ENCODE results near the gene LPP.

The LPP gene

DNA sequence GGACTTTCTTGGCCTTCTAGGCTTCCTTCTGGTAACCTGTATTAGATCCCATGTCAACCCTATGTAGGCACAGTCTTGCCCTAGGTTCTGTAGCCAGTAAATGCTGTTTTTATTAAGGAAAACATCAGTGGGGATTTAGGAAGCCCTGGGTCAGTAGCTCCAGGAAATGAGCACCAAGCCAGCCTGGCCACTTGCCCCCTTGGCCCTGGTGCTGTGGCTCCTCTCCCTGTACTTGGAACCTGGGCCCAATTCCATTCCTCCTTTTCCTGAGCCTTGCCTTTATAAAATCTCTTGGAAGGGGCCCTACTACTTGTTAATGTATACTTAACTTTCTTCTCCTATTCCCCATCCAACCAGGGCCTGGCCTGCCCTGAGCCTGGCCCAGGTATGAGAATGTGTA is 774.0 kb downstream of the LPP start:
- DNase-seq (ENCODE audit: low read depth in 2 of 2, low spot score in 1 of 2) = no peak

DNA sequence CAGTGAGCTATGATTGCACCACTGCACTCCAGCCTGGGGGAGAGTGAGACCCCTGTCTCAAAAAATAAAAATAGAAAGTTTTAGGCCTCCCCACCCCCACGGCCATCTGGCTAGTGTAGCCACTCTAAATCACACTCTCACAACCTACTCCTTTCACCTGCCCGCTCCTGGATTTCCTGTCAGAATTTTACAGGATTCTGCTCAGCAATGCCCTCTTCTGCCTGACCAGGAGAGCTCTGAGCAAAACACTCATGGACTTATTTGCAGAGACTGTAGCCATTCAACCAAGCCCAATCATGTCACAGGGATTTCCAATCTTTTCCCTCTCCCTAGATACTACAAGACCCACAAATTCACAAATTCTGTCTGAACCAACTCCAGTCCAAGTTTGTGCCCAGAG is 775.2 kb downstream of the LPP start:
- DNase-seq (ENCODE audit: low read depth in 2 of 2, low spot score in 1 of 2) = no peak

DNA sequence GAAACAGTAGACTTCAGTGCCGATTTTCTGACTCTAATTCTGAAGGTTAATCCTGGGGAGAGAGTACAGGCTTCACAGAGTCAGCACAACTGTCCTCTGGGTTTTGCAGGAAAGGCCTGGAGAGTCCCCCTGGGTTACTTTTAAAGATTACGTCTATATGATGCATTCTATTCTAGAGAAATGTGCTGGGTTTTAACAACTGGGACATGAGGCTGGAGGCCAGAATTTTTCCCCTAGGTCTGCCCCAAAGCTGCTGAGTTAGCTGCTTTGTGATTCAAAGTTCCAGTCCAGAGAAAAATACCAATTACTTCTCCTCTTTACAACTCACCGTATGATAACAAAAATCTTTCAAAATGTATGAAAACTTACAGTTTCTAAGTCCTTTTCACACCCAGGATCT is 777.1 kb downstream of the LPP start:
- DNase-seq (ENCODE audit: low read depth in 2 of 2, low spot score in 1 of 2) = no peak

DNA sequence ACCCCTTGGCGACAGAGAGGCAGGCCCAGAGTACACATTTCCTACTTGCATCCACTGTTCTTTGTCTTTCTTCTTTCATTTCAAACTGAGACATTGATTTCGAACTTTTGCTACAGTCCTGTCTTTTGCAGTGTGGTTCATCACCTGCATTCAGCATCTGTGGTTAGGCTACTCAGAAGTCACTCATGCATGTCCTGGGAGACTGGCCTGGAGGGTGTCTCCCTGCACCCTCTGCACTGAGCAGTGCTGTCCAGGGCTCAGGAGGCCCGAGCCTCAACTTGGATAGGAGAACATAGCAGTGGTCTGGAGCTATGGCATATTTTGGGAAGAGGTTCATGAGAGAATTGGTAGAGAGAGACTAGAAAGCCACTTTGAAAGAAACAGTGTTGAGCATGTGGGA is 777.6 kb downstream of the LPP start:
- no peak for DNase-seq (ENCODE audit: low read depth in 2 of 2, low spot score in 1 of 2)

DNA sequence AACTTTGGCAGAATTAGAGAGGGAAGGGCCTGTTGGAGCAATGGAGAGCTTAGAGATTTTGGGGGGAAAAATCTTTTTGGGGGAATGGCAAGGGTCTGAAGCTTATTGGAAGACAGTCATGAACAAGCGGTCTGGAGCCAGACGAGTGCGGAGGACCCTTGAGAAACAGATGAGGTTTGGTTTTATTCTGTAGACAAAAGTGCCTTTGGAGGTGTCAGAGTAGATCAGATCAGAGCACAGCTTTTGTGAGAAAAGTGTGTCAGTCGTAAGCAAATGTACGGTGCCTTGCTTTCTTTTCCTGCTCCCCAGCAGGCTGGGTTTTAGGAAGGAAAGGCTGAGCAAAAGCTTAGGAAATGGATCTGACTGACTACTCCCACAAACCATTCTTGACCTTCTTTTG is 781.0 kb downstream of the LPP start:
- DNase-seq (ENCODE audit: low read depth in 2 of 2, low spot score in 1 of 2) = no peak

DNA sequence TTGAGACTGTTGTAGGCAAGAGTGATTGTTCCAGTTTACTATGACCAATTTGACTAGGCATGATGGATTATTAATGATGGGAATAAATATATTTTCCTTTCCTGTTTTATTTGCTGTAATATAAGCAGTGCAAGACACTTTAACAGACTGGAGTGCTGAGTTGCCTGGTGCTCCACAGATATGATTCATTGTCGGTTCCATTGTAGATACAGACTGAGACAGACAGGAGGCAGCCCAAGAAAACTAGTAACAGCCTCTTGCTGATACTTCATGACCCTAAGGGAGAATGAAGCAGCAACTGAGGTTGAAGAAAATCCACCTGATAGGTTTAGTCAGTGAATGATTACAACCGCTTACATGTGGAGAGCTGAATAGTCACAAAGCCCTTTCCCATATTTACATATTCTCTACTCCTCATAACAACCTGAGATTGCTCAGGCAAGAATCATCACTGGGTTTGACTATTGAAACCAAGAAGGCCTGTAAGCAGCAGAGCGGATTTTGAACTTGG is 782.7 kb downstream of the LPP start:
- DNase-seq (ENCODE audit: low read depth in 2 of 2, low spot score in 1 of 2) = no peak

DNA sequence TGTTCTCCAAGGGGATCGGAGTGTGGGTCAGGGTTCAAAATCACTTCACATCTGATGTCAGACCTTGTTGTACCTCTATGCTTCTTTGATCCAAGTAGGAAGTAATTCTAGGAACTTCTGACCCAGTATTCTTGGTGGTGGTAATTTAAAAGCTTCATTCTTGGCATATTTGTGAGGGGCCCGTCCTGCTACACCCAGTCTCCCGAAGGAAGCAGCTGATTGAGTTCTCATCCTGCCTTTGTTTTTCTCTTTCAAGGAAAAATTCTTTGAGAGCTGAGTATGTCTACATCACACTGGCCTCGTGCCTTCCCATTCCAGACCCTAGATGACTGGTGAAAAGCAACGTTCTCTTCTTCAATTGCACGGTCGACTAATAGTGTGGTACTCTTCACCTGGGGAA is 783.4 kb downstream of the LPP start:
- no peak for DNase-seq (ENCODE audit: low read depth in 2 of 2, low spot score in 1 of 2)

DNA sequence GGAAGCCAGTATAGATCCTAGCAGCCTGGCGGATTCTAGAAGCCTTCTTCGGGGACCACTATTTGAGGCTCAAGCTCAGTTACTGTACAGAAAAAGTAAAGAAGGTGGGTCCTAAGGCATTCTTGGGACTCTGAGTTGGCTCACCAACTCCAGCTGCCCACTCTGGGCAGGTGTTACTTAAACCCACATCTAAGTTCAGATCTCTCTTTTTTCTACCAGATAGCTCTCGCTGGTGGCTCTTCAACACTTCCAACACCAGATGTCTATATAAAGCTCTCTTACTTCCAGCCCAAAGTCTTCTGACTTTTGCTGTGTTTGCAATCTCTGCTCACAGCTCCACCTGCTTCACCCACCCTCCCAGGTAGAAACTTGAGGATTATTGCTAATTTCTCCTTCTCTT is 785.0 kb downstream of the LPP start:
- DNase-seq (ENCODE audit: low read depth in 2 of 2, low spot score in 1 of 2) = no peak

DNA sequence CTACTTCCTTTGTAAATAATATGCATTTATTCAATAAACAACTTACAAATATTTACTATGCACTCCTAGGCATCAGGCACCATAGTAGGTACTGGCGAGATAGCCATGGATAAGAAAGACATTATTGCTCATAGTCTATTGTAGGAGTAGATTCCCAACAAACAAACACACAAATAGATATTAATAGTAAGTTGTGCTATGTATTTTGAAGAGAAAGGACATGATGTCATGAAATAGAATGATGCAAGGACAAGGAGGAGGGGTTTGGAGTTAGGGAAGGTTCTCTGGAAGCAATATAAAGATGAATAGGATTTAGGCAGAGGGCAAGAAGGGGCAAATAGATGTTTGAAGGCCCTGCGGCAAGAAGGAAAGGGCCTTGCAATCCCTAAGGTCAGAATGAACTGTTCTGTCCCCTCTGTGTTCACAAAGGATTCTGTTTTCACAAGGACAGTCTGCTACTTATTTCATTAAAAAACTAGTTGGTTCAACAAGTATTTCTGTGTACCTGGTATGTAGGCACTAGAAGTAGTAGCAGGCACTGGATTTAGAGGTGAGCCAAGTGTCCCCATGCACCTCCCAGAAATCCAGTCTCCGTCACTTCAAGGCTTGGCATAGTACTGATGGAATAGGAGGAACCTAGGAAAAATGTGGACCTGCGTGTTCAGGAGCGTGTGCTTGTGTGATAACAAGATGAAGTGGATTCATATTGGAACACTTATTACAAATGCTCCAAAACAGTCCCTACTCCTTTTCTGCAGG is 786.0 kb downstream of the LPP start:
- no peak for DNase-seq (ENCODE audit: low read depth in 2 of 2, low spot score in 1 of 2)

Measured in stimulated activated CD8-positive, alpha-beta memory T cell treated with anti-CD3 and anti-CD28 coated beads, Interleukin-4, amount 100 ng/mL, for 4 hours (primary cell).